NB4 (cell line): Measurements from ENCODE around the gene PIAS1.
A peak's percentile ranks its signal among the peaks of the same experiment; 100 is the strongest.

ENCODE experiments used
- DNase-seq: peaks from one replicate; pipeline ENCODE4 v3.0.0; 2010; ENCODE audit warnings: low read depth
- H3K4me3 ChIP-seq: one replicate; pipeline ENCODE4 v1.5.1; 2011; ENCODE audit warnings: mild to moderate bottlenecking, low read depth, low read length, moderate library complexity
- CTCF ChIP-seq: IDR thresholded peaks from one replicate; pipeline ENCODE4 v1.5.1; 2012; ENCODE audit warnings: low read depth, low read length
- MYC ChIP-seq: IDR thresholded peaks from 2 replicates; pipeline ENCODE4 v1.6.1; 2011; ENCODE audit warnings: low read depth, low read length
- POLR2A ChIP-seq: IDR thresholded peaks from 2 replicates; pipeline ENCODE4 v1.6.1; 2011; ENCODE audit warnings: mild to moderate bottlenecking; ENCODE audit not compliant: insufficient read length; ENCODE audit errors: extremely low read depth
- TF ChIP-seq, protein P1 (sequence below): IDR thresholded peaks from 2 replicates; pipeline ENCODE4 v1.6.1; 2011; ENCODE audit warnings: low read depth, low read length

PIAS1 gene

GRCh38 chr15:68096099-68096498 is 42.0 kb downstream of the PIAS1 start:
- no peak for TF ChIP-seq POLR2A
- TF ChIP-seq CTCF = no peak
- no peak for DNase-seq

DNA sequence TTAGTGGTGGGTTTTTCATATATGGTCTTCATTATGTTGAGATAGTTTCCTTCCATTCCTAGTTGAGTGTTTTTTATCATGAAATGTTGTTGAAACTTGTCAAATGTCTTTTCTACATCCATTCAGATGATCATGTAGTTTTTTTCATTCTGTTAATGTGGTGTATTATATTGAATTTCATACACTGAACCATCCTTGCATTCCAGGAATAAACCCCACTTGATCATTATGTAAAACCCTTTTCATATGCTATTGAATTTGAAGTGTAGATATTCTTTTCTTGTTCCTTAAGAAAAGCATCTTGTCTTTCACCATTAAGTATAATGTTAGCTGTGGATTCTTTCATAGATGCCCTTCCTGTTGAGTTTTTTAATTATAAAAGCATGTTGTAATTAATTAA is 42.9 kb downstream of the PIAS1 start:
- peak; percentile 13 for DNase-seq
- no peak for TF ChIP-seq CTCF
- TF ChIP-seq, protein P1, sequence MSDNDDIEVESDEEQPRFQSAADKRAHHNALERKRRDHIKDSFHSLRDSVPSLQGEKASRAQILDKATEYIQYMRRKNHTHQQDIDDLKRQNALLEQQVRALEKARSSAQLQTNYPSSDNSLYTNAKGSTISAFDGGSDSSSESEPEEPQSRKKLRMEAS = no peak
- no peak for TF ChIP-seq MYC
- no peak for TF ChIP-seq POLR2A
- H3K4me3 ChIP-seq = no peak overlapping the region

More at GRCh38 chr15:68096099-68096498, 42.0 kb downstream of the PIAS1 start:
- H3K4me3 ChIP-seq = no peak overlapping the region

DNA sequence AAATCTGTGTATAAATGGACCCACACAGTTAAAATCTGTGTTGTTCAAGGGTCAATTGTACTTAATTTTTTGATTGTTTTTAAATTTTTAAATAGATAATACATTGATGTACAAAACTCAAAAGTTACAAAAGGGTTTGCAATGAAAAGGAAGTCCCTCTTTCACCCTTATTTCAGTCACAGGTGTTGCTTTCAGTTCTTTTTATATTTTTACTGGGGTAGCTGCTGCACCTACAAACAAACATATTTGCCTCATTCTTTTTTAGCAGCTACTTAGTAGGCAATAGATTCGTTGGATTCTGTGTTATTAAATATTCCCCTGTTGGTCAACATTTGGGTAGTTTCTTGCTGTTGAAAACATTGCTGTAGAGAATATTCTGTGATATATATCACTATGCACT is 44.4 kb downstream of the PIAS1 start:
- no peak for DNase-seq
- no peak overlapping the region for H3K4me3 ChIP-seq
- TF ChIP-seq CTCF = no peak
- TF ChIP-seq, protein P1 = no peak
- TF ChIP-seq MYC = no peak
- no peak for TF ChIP-seq POLR2A

GRCh38 chr15:68100194-68100593 is 46.1 kb downstream of the PIAS1 start:
- TF ChIP-seq CTCF = no peak
- no peak for TF ChIP-seq MYC
- TF ChIP-seq, protein P1 = no peak
- no peak for TF ChIP-seq POLR2A
- H3K4me3 ChIP-seq = no peak overlapping the region
- no peak for DNase-seq

- H3K4me3 ChIP-seq = no peak overlapping the region
- DNase-seq = no peak
- TF ChIP-seq, protein P1 = no peak
- no peak for TF ChIP-seq MYC
- no peak for TF ChIP-seq CTCF
- no peak for TF ChIP-seq POLR2A
Observed at GRCh38 chr15:68103603-68104002, 49.5 kb downstream of the PIAS1 start.

DNA sequence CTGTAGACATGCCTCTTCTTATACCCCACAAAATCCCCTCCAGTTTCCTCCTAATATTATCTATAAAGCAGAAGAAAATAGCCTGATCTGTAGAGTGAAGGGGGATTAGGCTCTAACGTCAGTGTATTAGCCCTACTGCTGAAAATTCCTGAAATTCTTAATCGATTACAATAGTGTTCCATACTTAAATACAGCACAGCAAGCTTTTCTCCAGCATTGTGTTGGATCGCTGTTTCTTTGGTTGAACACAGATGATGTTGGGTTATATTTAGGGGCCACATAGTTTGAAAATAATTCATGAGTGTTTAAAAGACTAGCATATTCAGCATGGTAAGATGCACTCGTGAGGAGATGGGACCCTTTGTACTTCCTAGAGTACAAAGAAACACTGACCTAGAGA is 52.5 kb downstream of the PIAS1 start:
- no peak for DNase-seq
- no peak overlapping the region for H3K4me3 ChIP-seq
- TF ChIP-seq MYC = no peak
- TF ChIP-seq, protein P1 = no peak
- no peak for TF ChIP-seq POLR2A
